H1 (cell line): ENCODE measurements around the gene TEKT3. TPM values are rescaled to one million over a fixed set of nuclear protein-coding genes. Genes with fewer than 3 reads are reported as not detected.

Source experiments
- CTCF ChIA-PET: fragments of 300-600 bp; sonication (Branson Sonifier 250); formaldehyde crosslinking; loops from one replicate; lab custom pipeline; 2021; ENCODE audit not compliant: partially characterized antibody; lab: Charles Lee
- POLR2A ChIA-PET: fragments of 300-600 bp; sonication (Branson Sonifier 250); formaldehyde crosslinking; loops from one replicate; lab custom pipeline; 2021; ENCODE audit warnings: inconsistent platforms; ENCODE audit not compliant: partially characterized antibody; lab: Charles Lee
- DNase-seq, 2 experiments: peaks; one replicate each; pipeline versions ENCODE4 v3.0.0 to v3.0.0-alpha.2; 2010 to 2022; ENCODE audit warnings: low spot score in 2 of 2, low read depth in 1 of 2, mixed read lengths in 1 of 2
- FAIRE-seq: peaks from 2 replicates; lab custom pipeline; 2011; peaks lifted over from hg19 to GRCh38; lab: Jason Lieb, UNC
- H2AFZ ChIP-seq: 2 replicates; pipeline ENCODE4 v1.8.1; 2012; ENCODE audit warnings: low read length, inconsistent platforms
- H2AK5ac ChIP-seq: 2 replicates; pipeline ENCODE4 v1.6.1; 2013; ENCODE audit warnings: low read depth, low read length
- H2BK120ac ChIP-seq: replicated peaks from 2 replicates; pipeline ENCODE3; 2013; ENCODE audit warnings: low read depth, low read length, inconsistent platforms
- H2BK12ac ChIP-seq: 2 replicates; pipeline ENCODE4 v1.6.1; 2013; ENCODE audit warnings: low read depth, low read length
- H2BK15ac ChIP-seq: 2 replicates; pipeline ENCODE4 v1.6.1; 2013; ENCODE audit warnings: low read length
- H2BK20ac ChIP-seq: 2 replicates; pipeline ENCODE4 v1.6.1; 2013; ENCODE audit warnings: low read length
- H2BK5ac ChIP-seq: 2 replicates; pipeline ENCODE4 v1.6.1; 2013; ENCODE audit warnings: low read depth, low read length
- H3K14ac ChIP-seq: 2 replicates; pipeline ENCODE4 v1.6.1; 2013; ENCODE audit warnings: inconsistent platforms; ENCODE audit not compliant: insufficient read length
- H3K18ac ChIP-seq: 2 replicates; pipeline ENCODE4 v1.6.1; 2013; ENCODE audit warnings: low read length; ENCODE audit errors: extremely low read depth
- H3K23ac ChIP-seq: 2 replicates; pipeline ENCODE4 v1.6.1; 2013; ENCODE audit warnings: inconsistent platforms; ENCODE audit not compliant: insufficient read length
- H3K23me2 ChIP-seq: 2 replicates; pipeline ENCODE4 v1.6.1; 2013; ENCODE audit warnings: low read depth, low read length
- H3K27ac ChIP-seq: 2 replicates; pipeline ENCODE4 v1.6.1; 2011; ENCODE audit warnings: low read depth, low read length, inconsistent platforms
- H3K27me3 ChIP-seq, 4 experiments: replicated peaks in 1 of 4; 1 replicate in 1 of 4; 2 replicates in 3 of 4; pipeline versions ENCODE4 v1.6.1 to v1.8.1; 2011 to 2013; ENCODE audit warnings: low read length in 3 of 4, mild to moderate bottlenecking in 3 of 4, inconsistent platforms in 2 of 4, mixed read lengths in 2 of 4, moderate library complexity in 1 of 4; ENCODE audit not compliant: control insufficient read depth in 3 of 4, insufficient read depth in 3 of 4; ENCODE audit errors: extremely low read depth in 1 of 4
- H3K36me3 ChIP-seq, 4 experiments: 2 replicates each; pipeline versions ENCODE4 v1.6.1 to v1.8.1; 2011 to 2013; ENCODE audit warnings: mild to moderate bottlenecking in 4 of 4, low read length in 3 of 4, moderate library complexity in 2 of 4, control low read depth in 1 of 4, inconsistent platforms in 1 of 4; ENCODE audit not compliant: insufficient read depth in 4 of 4, control insufficient read depth in 2 of 4
- H3K4ac ChIP-seq: replicated peaks from 2 replicates; pipeline ENCODE3; 2013; ENCODE audit warnings: low read length, low read depth, mixed read lengths, inconsistent platforms; ENCODE audit not compliant: insufficient read length
- H3K4me1 ChIP-seq, 4 experiments: replicated peaks in 1 of 4; 1 replicate in 1 of 4; 2 replicates in 3 of 4; pipeline versions ENCODE4 v1.6.1 to v1.8.1; 2011 to 2013; ENCODE audit warnings: low read length in 3 of 4, inconsistent platforms in 2 of 4, mixed read lengths in 1 of 4; ENCODE audit not compliant: insufficient read depth in 4 of 4, control insufficient read depth in 3 of 4
- H3K4me2 ChIP-seq, 2 experiments: 2 replicates each; pipeline versions ENCODE4 v1.6.1 to v1.8.1; 2011 to 2013; ENCODE audit warnings: low read depth in 2 of 2, low read length in 2 of 2, control low read depth in 1 of 2, inconsistent platforms in 1 of 2, mild to moderate bottlenecking in 1 of 2; ENCODE audit not compliant: insufficient read depth in 1 of 2
- H3K4me3 ChIP-seq, 4 experiments: fragments of 200-600, 300-600 bp in 1 of 4; sonication (generic), shearing (Covaris generic), sonication (Bioruptor Twin) in 1 of 4; 2 replicates each; pipeline versions ENCODE4 v1.5.1 to v1.8.1; 2011 to 2016; ENCODE audit warnings: low read length in 4 of 4, low read depth in 3 of 4, control low read depth in 2 of 4, inconsistent platforms in 2 of 4, mild to moderate bottlenecking in 2 of 4, mixed read lengths in 1 of 4, moderate library complexity in 1 of 4; ENCODE audit not compliant: insufficient read depth in 2 of 4; ENCODE audit errors: extremely low read depth in 1 of 4
- H3K56ac ChIP-seq: replicated peaks from 2 replicates; pipeline ENCODE3; 2013; ENCODE audit warnings: low read depth, mild to moderate bottlenecking, mixed read lengths, low read length, inconsistent platforms; ENCODE audit not compliant: insufficient read length
- H3K79me1 ChIP-seq: 2 replicates; pipeline ENCODE4 v1.6.1; 2013; ENCODE audit warnings: low read depth, low read length, control low read depth
- H3K79me2 ChIP-seq, 2 experiments: 2 replicates each; pipeline versions ENCODE4 v1.6.1 to v1.8.1; 2012 to 2013; ENCODE audit warnings: low read length in 2 of 2, mild to moderate bottlenecking in 2 of 2, inconsistent platforms in 1 of 2; ENCODE audit not compliant: insufficient read depth in 2 of 2, control insufficient read depth in 1 of 2
- H3K9ac ChIP-seq, 4 experiments: replicated peaks in 1 of 4; 1 replicate in 1 of 4; 2 replicates in 3 of 4; pipeline versions ENCODE4 v1.6.1 to v1.8.1; 2011 to 2013; ENCODE audit warnings: low read depth in 3 of 4, low read length in 3 of 4, control low read depth in 2 of 4, mild to moderate bottlenecking in 2 of 4, moderate library complexity in 2 of 4, inconsistent platforms in 1 of 4; ENCODE audit errors: extremely low read depth in 1 of 4
- H3K9me3 ChIP-seq, 2 experiments: 2 replicates each; pipeline versions ENCODE4 v1.6.1 to v1.8.1; 2012 to 2013; ENCODE audit warnings: mild to moderate bottlenecking in 2 of 2, moderate library complexity in 2 of 2, control low read depth in 1 of 2, inconsistent platforms in 1 of 2, low read depth in 1 of 2, low read length in 1 of 2, mixed read lengths in 1 of 2; ENCODE audit not compliant: insufficient read depth in 2 of 2
- H4K20me1 ChIP-seq, 2 experiments: replicated peaks in 1 of 2; 2 replicates each; pipeline versions ENCODE3 to v1.8.1; 2011 to 2013; ENCODE audit warnings: inconsistent platforms in 2 of 2, low read length in 2 of 2, mild to moderate bottlenecking in 1 of 2; ENCODE audit not compliant: insufficient read depth in 2 of 2, control insufficient read depth in 1 of 2
- H4K5ac ChIP-seq: 2 replicates; pipeline ENCODE4 v1.6.1; 2013; ENCODE audit warnings: low read length, low read depth, mixed read lengths, inconsistent platforms; ENCODE audit not compliant: insufficient read length
- H4K8ac ChIP-seq: 2 replicates; pipeline ENCODE4 v1.8.0; 2013; ENCODE audit warnings: mild to moderate bottlenecking, moderate library complexity, low read length, inconsistent platforms; ENCODE audit not compliant: insufficient read depth; ENCODE audit errors: extremely low read depth
- H4K91ac ChIP-seq: replicated peaks from 2 replicates; pipeline ENCODE3; 2013; ENCODE audit warnings: low read length, mixed read lengths, inconsistent platforms; ENCODE audit not compliant: insufficient read length
- CEBPB ChIP-seq: IDR thresholded peaks from 2 replicates; pipeline ENCODE4 v1.6.1; 2012; ENCODE audit warnings: low read depth, low read length
- CHD1 ChIP-seq: IDR thresholded peaks from 2 replicates; pipeline ENCODE4 v1.6.1; 2012; ENCODE audit warnings: low read depth, low read length, improper control_type of control experiment
- CREB1 ChIP-seq: IDR thresholded peaks from 2 replicates; pipeline ENCODE4 v1.6.1; 2012; ENCODE audit warnings: inconsistent platforms
- GTF2F1 ChIP-seq: IDR thresholded peaks from 2 replicates; pipeline ENCODE4 v1.6.1; 2012; ENCODE audit warnings: low read depth, low read length, improper control_type of control experiment, borderline replicate concordance
- POLR2A ChIP-seq, 2 experiments: IDR thresholded peaks; 1 replicate in 1 of 2; 2 replicates in 1 of 2; pipeline ENCODE4 v1.6.1; 2011; ENCODE audit warnings: low read depth in 2 of 2, low read length in 2 of 2, mild to moderate bottlenecking in 2 of 2; ENCODE audit errors: control extremely low read depth in 1 of 2
- RNF2 ChIP-seq: fragments of 200-900, 300-1000 bp; sonication (generic); IDR thresholded peaks from 2 replicates; pipeline ENCODE4 v1.7.1; 2016; ENCODE audit warnings: borderline replicate concordance, low read depth, mild to moderate bottlenecking, antibody characterized with exemption, low read length; ENCODE audit not compliant: poor library complexity, severe bottlenecking; ENCODE audit errors: missing control alignments
- SP1 ChIP-seq: IDR thresholded peaks from 2 replicates; pipeline ENCODE4 v1.6.1; 2011; ENCODE audit warnings: low read depth, low read length
- SP2 ChIP-seq: IDR thresholded peaks from 2 replicates; pipeline ENCODE4 v1.6.1; 2012; ENCODE audit warnings: mild to moderate bottlenecking, low read length, inconsistent platforms
- SP4 ChIP-seq: IDR thresholded peaks from 2 replicates; pipeline ENCODE4 v1.6.1; 2012; ENCODE audit warnings: low read length, inconsistent platforms
- TBP ChIP-seq: IDR thresholded peaks from 2 replicates; pipeline ENCODE4 v1.6.1; 2011; ENCODE audit warnings: low read depth, low read length, improper control_type of control experiment
- TCF12 ChIP-seq: IDR thresholded peaks from 2 replicates; pipeline ENCODE4 v1.6.1; 2011; ENCODE audit warnings: low read depth, mild to moderate bottlenecking, low read length
- TEAD4 ChIP-seq: IDR thresholded peaks from 2 replicates; pipeline ENCODE4 v1.6.1; 2012; ENCODE audit warnings: low read depth, low read length, inconsistent platforms, mixed read lengths
- ZNF274 ChIP-seq: IDR thresholded peaks from 2 replicates; pipeline ENCODE4 v1.7.0; 2012; ENCODE audit warnings: low read length, borderline replicate concordance; ENCODE audit errors: extremely low read depth
- WGBS, 2 experiments: shearing (Covaris generic) in 1 of 2; methylation state at CpG; one replicate each; pipeline versions ENCODE4 v1.1.6 to v1.1.7; 2013 to 2015; ENCODE audit warnings: low lambda C conversion rate in 2 of 2, mixed read lengths in 2 of 2, inconsistent platforms in 1 of 2, low coverage in 1 of 2, missing lambda C conversion rate in 1 of 2; ENCODE audit not compliant: insufficient replicate concordance in 2 of 2, insufficient coverage in 1 of 2, insufficient read length in 1 of 2; ENCODE audit errors: extremely low coverage in 1 of 2, missing lambda C conversion rate in 1 of 2; 5-methylcytosine and 5-hydroxymethylcytosine counted together
- polyA plus RNA-seq, 7 experiments: library from polyadenylated mRNA; depleted of rRNA in 3 of 7; stranded (reverse) in 5 of 7; unstranded in 2 of 7; fragments of >200 nt in 5 of 7; fragments of 200-250 nt in 2 of 7; gene quantifications; 1 replicate in 5 of 7; 2 replicates in 1 of 7; 4 replicates in 1 of 7; pipeline versions ENCODE4 v1.2.1 to v1.2.3, GENCODE V29; 2011 to 2013; ENCODE audit warnings: missing spikeins in 2 of 7, mixed read lengths in 2 of 7
- total RNA-seq: library from RNA; stranded (reverse); fragmentation: NEBNext Ultra II Directional; extraction: Animal tissue kit (Norgen Biotek cat#: 25700); gene quantifications from 2 replicates; pipeline ENCODE4 v1.2.1, GENCODE V29; 2021

Gene TEKT3
- total and polyA plus RNA-seq, 2 of the 8 experiments (the other 6 are each of a cell fraction or from before 2014, with no cell fraction given): 2.2 to 2.9 TPM

DNA sequence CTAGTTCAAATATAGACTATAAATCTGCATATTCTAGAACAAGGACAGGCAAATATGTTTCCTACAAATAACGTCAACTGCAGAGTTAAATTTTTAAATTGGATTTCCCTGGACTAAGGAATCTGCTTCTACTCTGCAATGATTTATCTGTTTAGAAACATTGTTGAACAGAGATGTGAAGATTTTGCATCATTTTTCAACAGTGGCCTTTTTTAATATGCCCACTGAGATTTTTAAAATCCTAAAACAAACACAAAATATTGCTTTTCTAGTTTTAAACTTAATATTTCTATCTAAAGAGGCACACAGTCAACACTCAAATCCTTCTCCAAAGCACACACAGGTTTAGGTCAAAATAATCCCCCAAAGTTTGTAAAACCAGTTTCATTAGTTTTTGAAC lies 52.5 kb downstream of the TEKT3 start:
- Histone ChIP-seq H3K9me3 (no peaks in the 10 kb centered on the region), H2BK5ac (no peak overlapping the region), H3K4ac (no peak overlapping the region), H4K20me1 (no peaks in the 10 kb centered on the region), H2BK12ac (no peak overlapping the region), H3K9ac (no peak overlapping the region), H2AK5ac (no peak overlapping the region), H2BK120ac (no peak overlapping the region), H3K4me2 (no peak overlapping the region), H4K8ac (no peak overlapping the region), H4K5ac (no peak overlapping the region), H3K14ac (no peak overlapping the region), H3K27ac (no peak overlapping the region), H3K4me1 (no peaks in the 10 kb centered on the region), H3K56ac (no peak overlapping the region), H3K4me3 (no peak overlapping the region), H3K79me1 (no peaks in the 10 kb centered on the region), H3K36me3 (no peaks in the 10 kb centered on the region), H4K91ac (no peak overlapping the region), H3K79me2 (no peaks in the 10 kb centered on the region), H3K23ac (no peak overlapping the region), H3K27me3 (no peaks in the 10 kb centered on the region), H3K18ac (no peak overlapping the region), H3K23me2 (no peaks in the 10 kb centered on the region; the same call in 1 of the 2 replicates), H2BK20ac (no peak overlapping the region), H2BK15ac (no peak overlapping the region), H2AFZ (no peak overlapping the region)
- no peak for DNase-seq
- POLR2A ChIA-PET: no interaction called here
- CTCF ChIA-PET: interaction anchor here (0.8 kb wide), 1 partner anchor 11 kb away, joined by 3 read pairs; no protein-coding TSS in a partner anchor
- TF ChIP-seq CREB1: no peak
- TF ChIP-seq TBP: no peak
- TF ChIP-seq TCF12: no peak
- TF ChIP-seq ZNF274: no peak
- no peak for TF ChIP-seq SP4
- TF ChIP-seq CEBPB: no peak
- no peak for TF ChIP-seq CHD1
- TF ChIP-seq POLR2A (IDR thresholded peaks at IDR 0.05; ENCODE audit: control extremely low read depth in 1 of 2, low read depth in 2 of 2, low read length in 2 of 2): no peak
- TF ChIP-seq SP2: no peak
- TF ChIP-seq GTF2F1: no peak
- TF ChIP-seq SP1: no peak
- TF ChIP-seq TEAD4: no peak
- no peak for TF ChIP-seq RNF2
- 93% methylated on average over 1 of the region's 1 CpG; no CpG with 5 or more reads in 1 of the 2 experiments for WGBS, 2 experiments
- FAIRE-seq: no peak
